H1 (cell line): ENCODE measurements around the gene SCARB1. TPM values are rescaled to one million over a fixed set of nuclear protein-coding genes. Genes with fewer than 3 reads are reported as not detected.

Source experiments
- CTCF ChIA-PET: fragments of 300-600 bp; sonication (Branson Sonifier 250); formaldehyde crosslinking; loops from one replicate; lab custom pipeline; 2021; ENCODE audit not compliant: partially characterized antibody; lab: Charles Lee
- POLR2A ChIA-PET: fragments of 300-600 bp; sonication (Branson Sonifier 250); formaldehyde crosslinking; loops from one replicate; lab custom pipeline; 2021; ENCODE audit warnings: inconsistent platforms; ENCODE audit not compliant: partially characterized antibody; lab: Charles Lee
- DNase-seq, 2 experiments: peaks; one replicate each; pipeline versions ENCODE4 v3.0.0 to v3.0.0-alpha.2; 2010 to 2022; ENCODE audit warnings: low spot score in 2 of 2, low read depth in 1 of 2, mixed read lengths in 1 of 2
- FAIRE-seq: peaks from 2 replicates; lab custom pipeline; 2011; peaks lifted over from hg19 to GRCh38; lab: Jason Lieb, UNC
- H2AFZ ChIP-seq: 2 replicates; pipeline ENCODE4 v1.8.1; 2012; ENCODE audit warnings: low read length, inconsistent platforms
- H2AK5ac ChIP-seq: 2 replicates; pipeline ENCODE4 v1.6.1; 2013; ENCODE audit warnings: low read depth, low read length
- H2BK120ac ChIP-seq: replicated peaks from 2 replicates; pipeline ENCODE3; 2013; ENCODE audit warnings: low read depth, low read length, inconsistent platforms
- H2BK12ac ChIP-seq: 2 replicates; pipeline ENCODE4 v1.6.1; 2013; ENCODE audit warnings: low read depth, low read length
- H2BK15ac ChIP-seq: 2 replicates; pipeline ENCODE4 v1.6.1; 2013; ENCODE audit warnings: low read length
- H2BK20ac ChIP-seq: 2 replicates; pipeline ENCODE4 v1.6.1; 2013; ENCODE audit warnings: low read length
- H2BK5ac ChIP-seq: 2 replicates; pipeline ENCODE4 v1.6.1; 2013; ENCODE audit warnings: low read depth, low read length
- H3K14ac ChIP-seq: 2 replicates; pipeline ENCODE4 v1.6.1; 2013; ENCODE audit warnings: inconsistent platforms; ENCODE audit not compliant: insufficient read length
- H3K18ac ChIP-seq: 2 replicates; pipeline ENCODE4 v1.6.1; 2013; ENCODE audit warnings: low read length; ENCODE audit errors: extremely low read depth
- H3K23ac ChIP-seq: 2 replicates; pipeline ENCODE4 v1.6.1; 2013; ENCODE audit warnings: inconsistent platforms; ENCODE audit not compliant: insufficient read length
- H3K23me2 ChIP-seq: 2 replicates; pipeline ENCODE4 v1.6.1; 2013; ENCODE audit warnings: low read depth, low read length
- H3K27ac ChIP-seq: 2 replicates; pipeline ENCODE4 v1.6.1; 2011; ENCODE audit warnings: low read depth, low read length, inconsistent platforms
- H3K27me3 ChIP-seq, 4 experiments: replicated peaks in 1 of 4; 1 replicate in 1 of 4; 2 replicates in 3 of 4; pipeline versions ENCODE4 v1.6.1 to v1.8.1; 2011 to 2013; ENCODE audit warnings: low read length in 3 of 4, mild to moderate bottlenecking in 3 of 4, inconsistent platforms in 2 of 4, mixed read lengths in 2 of 4, moderate library complexity in 1 of 4; ENCODE audit not compliant: control insufficient read depth in 3 of 4, insufficient read depth in 3 of 4; ENCODE audit errors: extremely low read depth in 1 of 4
- H3K36me3 ChIP-seq, 4 experiments: 2 replicates each; pipeline versions ENCODE4 v1.6.1 to v1.8.1; 2011 to 2013; ENCODE audit warnings: mild to moderate bottlenecking in 4 of 4, low read length in 3 of 4, moderate library complexity in 2 of 4, control low read depth in 1 of 4, inconsistent platforms in 1 of 4; ENCODE audit not compliant: insufficient read depth in 4 of 4, control insufficient read depth in 2 of 4
- H3K4ac ChIP-seq: replicated peaks from 2 replicates; pipeline ENCODE3; 2013; ENCODE audit warnings: low read length, low read depth, mixed read lengths, inconsistent platforms; ENCODE audit not compliant: insufficient read length
- H3K4me1 ChIP-seq, 4 experiments: replicated peaks in 1 of 4; 1 replicate in 1 of 4; 2 replicates in 3 of 4; pipeline versions ENCODE4 v1.6.1 to v1.8.1; 2011 to 2013; ENCODE audit warnings: low read length in 3 of 4, inconsistent platforms in 2 of 4, mixed read lengths in 1 of 4; ENCODE audit not compliant: insufficient read depth in 4 of 4, control insufficient read depth in 3 of 4
- H3K4me2 ChIP-seq, 2 experiments: 2 replicates each; pipeline versions ENCODE4 v1.6.1 to v1.8.1; 2011 to 2013; ENCODE audit warnings: low read depth in 2 of 2, low read length in 2 of 2, control low read depth in 1 of 2, inconsistent platforms in 1 of 2, mild to moderate bottlenecking in 1 of 2; ENCODE audit not compliant: insufficient read depth in 1 of 2
- H3K4me3 ChIP-seq, 4 experiments: fragments of 200-600, 300-600 bp in 1 of 4; sonication (generic), shearing (Covaris generic), sonication (Bioruptor Twin) in 1 of 4; 2 replicates each; pipeline versions ENCODE4 v1.5.1 to v1.8.1; 2011 to 2016; ENCODE audit warnings: low read length in 4 of 4, low read depth in 3 of 4, control low read depth in 2 of 4, inconsistent platforms in 2 of 4, mild to moderate bottlenecking in 2 of 4, mixed read lengths in 1 of 4, moderate library complexity in 1 of 4; ENCODE audit not compliant: insufficient read depth in 2 of 4; ENCODE audit errors: extremely low read depth in 1 of 4
- H3K56ac ChIP-seq: replicated peaks from 2 replicates; pipeline ENCODE3; 2013; ENCODE audit warnings: low read depth, mild to moderate bottlenecking, mixed read lengths, low read length, inconsistent platforms; ENCODE audit not compliant: insufficient read length
- H3K79me1 ChIP-seq: 2 replicates; pipeline ENCODE4 v1.6.1; 2013; ENCODE audit warnings: low read depth, low read length, control low read depth
- H3K79me2 ChIP-seq, 2 experiments: 2 replicates each; pipeline versions ENCODE4 v1.6.1 to v1.8.1; 2012 to 2013; ENCODE audit warnings: low read length in 2 of 2, mild to moderate bottlenecking in 2 of 2, inconsistent platforms in 1 of 2; ENCODE audit not compliant: insufficient read depth in 2 of 2, control insufficient read depth in 1 of 2
- H3K9ac ChIP-seq, 4 experiments: replicated peaks in 1 of 4; 1 replicate in 1 of 4; 2 replicates in 3 of 4; pipeline versions ENCODE4 v1.6.1 to v1.8.1; 2011 to 2013; ENCODE audit warnings: low read depth in 3 of 4, low read length in 3 of 4, control low read depth in 2 of 4, mild to moderate bottlenecking in 2 of 4, moderate library complexity in 2 of 4, inconsistent platforms in 1 of 4; ENCODE audit errors: extremely low read depth in 1 of 4
- H3K9me3 ChIP-seq, 2 experiments: 2 replicates each; pipeline versions ENCODE4 v1.6.1 to v1.8.1; 2012 to 2013; ENCODE audit warnings: mild to moderate bottlenecking in 2 of 2, moderate library complexity in 2 of 2, control low read depth in 1 of 2, inconsistent platforms in 1 of 2, low read depth in 1 of 2, low read length in 1 of 2, mixed read lengths in 1 of 2; ENCODE audit not compliant: insufficient read depth in 2 of 2
- H4K20me1 ChIP-seq, 2 experiments: replicated peaks in 1 of 2; 2 replicates each; pipeline versions ENCODE3 to v1.8.1; 2011 to 2013; ENCODE audit warnings: inconsistent platforms in 2 of 2, low read length in 2 of 2, mild to moderate bottlenecking in 1 of 2; ENCODE audit not compliant: insufficient read depth in 2 of 2, control insufficient read depth in 1 of 2
- H4K5ac ChIP-seq: 2 replicates; pipeline ENCODE4 v1.6.1; 2013; ENCODE audit warnings: low read length, low read depth, mixed read lengths, inconsistent platforms; ENCODE audit not compliant: insufficient read length
- H4K8ac ChIP-seq: 2 replicates; pipeline ENCODE4 v1.8.0; 2013; ENCODE audit warnings: mild to moderate bottlenecking, moderate library complexity, low read length, inconsistent platforms; ENCODE audit not compliant: insufficient read depth; ENCODE audit errors: extremely low read depth
- H4K91ac ChIP-seq: replicated peaks from 2 replicates; pipeline ENCODE3; 2013; ENCODE audit warnings: low read length, mixed read lengths, inconsistent platforms; ENCODE audit not compliant: insufficient read length
- CBX5 ChIP-seq: fragments of 300-800, 300-1000 bp; sonication (generic); IDR thresholded peaks from 2 replicates; pipeline ENCODE4 v1.7.1; 2016; ENCODE audit warnings: antibody characterized with exemption, low read length, low read depth
- CTBP2 ChIP-seq: IDR thresholded peaks from 2 replicates; pipeline ENCODE4 v1.7.0; 2011; ENCODE audit warnings: borderline replicate concordance, mild to moderate bottlenecking, moderate library complexity, mixed read lengths, low read length; ENCODE audit not compliant: insufficient read depth, insufficient read length
- E2F6 ChIP-seq: IDR thresholded peaks from 2 replicates; pipeline ENCODE4 v1.6.1; 2012; ENCODE audit warnings: inconsistent platforms
- GABPA ChIP-seq: IDR thresholded peaks from 2 replicates; pipeline ENCODE4 v1.6.1; 2011; ENCODE audit warnings: mild to moderate bottlenecking, low read length, moderate library complexity, borderline replicate concordance; ENCODE audit not compliant: insufficient read depth
- KDM1A ChIP-seq: fragments of 200-600, 300-600 bp; sonication (generic); IDR thresholded peaks from 2 replicates; pipeline ENCODE4 v1.7.1; 2016; ENCODE audit warnings: mild to moderate bottlenecking, low read length, borderline replicate concordance
- WGBS, 2 experiments: shearing (Covaris generic) in 1 of 2; methylation state at CpG; one replicate each; pipeline versions ENCODE4 v1.1.6 to v1.1.7; 2013 to 2015; ENCODE audit warnings: low lambda C conversion rate in 2 of 2, mixed read lengths in 2 of 2, inconsistent platforms in 1 of 2, low coverage in 1 of 2, missing lambda C conversion rate in 1 of 2; ENCODE audit not compliant: insufficient replicate concordance in 2 of 2, insufficient coverage in 1 of 2, insufficient read length in 1 of 2; ENCODE audit errors: extremely low coverage in 1 of 2, missing lambda C conversion rate in 1 of 2; 5-methylcytosine and 5-hydroxymethylcytosine counted together
- polyA plus RNA-seq, 7 experiments: library from polyadenylated mRNA; depleted of rRNA in 3 of 7; stranded (reverse) in 5 of 7; unstranded in 2 of 7; fragments of >200 nt in 5 of 7; fragments of 200-250 nt in 2 of 7; gene quantifications; 1 replicate in 5 of 7; 2 replicates in 1 of 7; 4 replicates in 1 of 7; pipeline versions ENCODE4 v1.2.1 to v1.2.3, GENCODE V29; 2011 to 2013; ENCODE audit warnings: missing spikeins in 2 of 7, mixed read lengths in 2 of 7
- total RNA-seq: library from RNA; stranded (reverse); fragmentation: NEBNext Ultra II Directional; extraction: Animal tissue kit (Norgen Biotek cat#: 25700); gene quantifications from 2 replicates; pipeline ENCODE4 v1.2.1, GENCODE V29; 2021

The SCARB1 gene
- total and polyA plus RNA-seq, 2 of the 8 experiments (the other 6 are each of a cell fraction or from before 2014, with no cell fraction given), result 45.3 to 57.1 TPM

GRCh38 chr12:124745465-124745890, 118.2 kb downstream of the SCARB1 start:
- WGBS, 2 experiments, result 48% methylated on average over 5 of the region's 5 CpGs; no CpG with 5 or more reads in 1 of the 2 experiments

More at GRCh38 chr12:124745465-124745890, 118.2 kb downstream of the SCARB1 start:
- peak overlapping the region; percentile 30 to 58; a peak in 3 of 4 replicates for H3K4me2 ChIP-seq
- H2BK12ac ChIP-seq, result peak overlapping the region; percentile 52
- H3K27me3 ChIP-seq, result no peaks in the 10 kb centered on the region
- peak overlapping the region in 1 of 4 experiments; percentile 33; a peak in 2 of 8 replicates for H3K4me3 ChIP-seq
- peak overlapping the region; percentile 59 for H2BK120ac ChIP-seq
- no peaks in the 10 kb centered on the region for H3K36me3 ChIP-seq
- H2BK15ac ChIP-seq, result peak overlapping the region; percentile 21; the same call in 1 of the 2 replicates
- H4K20me1 ChIP-seq, result no peaks in the 10 kb centered on the region
- H3K18ac ChIP-seq, result peak overlapping the region; percentile 82
- H3K23ac ChIP-seq, result no peak overlapping the region
- H3K23me2 ChIP-seq, result no peaks in the 10 kb centered on the region; the same call in 1 of the 2 replicates
- H4K8ac ChIP-seq, result peak overlapping the region; percentile 77; the same call in 1 of the 2 replicates
- H2BK20ac ChIP-seq, result peak overlapping the region; percentile 37
- H4K91ac ChIP-seq, result peak overlapping the region; percentile 79
- peak overlapping the region; percentile 70; the same call in 1 of the 2 replicates for H3K27ac ChIP-seq
- H2BK5ac ChIP-seq, result peak overlapping the region; percentile 88
- H3K4me1 ChIP-seq, result peaks cover 0 to 14% (median 9%) of the 10 kb centered on the region in 4 experiments; a peak in 6 of 7 replicates
- POLR2A ChIA-PET, result interaction anchor here (1.0 to 5.1 kb wide), 6 partner anchors 8 to 166 kb away, joined by 3 to 37 read pairs (median 4); no protein-coding TSS in a partner anchor
- H3K79me2 ChIP-seq, result no peaks in the 10 kb centered on the region
- CTCF ChIA-PET, result interaction anchor here (1.1 to 4.1 kb wide), 4 partner anchors 12 to 177 kb away, joined by 3 to 30 read pairs (median 14); no protein-coding TSS in a partner anchor
- peak overlapping the region in 3 of 4 experiments; percentile 16 to 38 (median 16); a peak in 2 of 7 replicates for H3K9ac ChIP-seq
- peak overlapping the region; percentile 54 for H4K5ac ChIP-seq
- FAIRE-seq (no peak), DNase-seq (no peak)
- H3K9me3 ChIP-seq, result no peaks in the 10 kb centered on the region
- peak overlapping the region; percentile 61 for H3K4ac ChIP-seq
- no peak overlapping the region for H3K14ac ChIP-seq
- H2AFZ ChIP-seq, result no peak overlapping the region
- no peaks in the 10 kb centered on the region for H3K79me1 ChIP-seq
- TF ChIP-seq CTBP2 (no peak), GABPA (no peak), E2F6 (no peak), KDM1A (no peak), CBX5 (no peak)
- H2AK5ac ChIP-seq, result no peak overlapping the region
- no peak overlapping the region for H3K56ac ChIP-seq
